SK-N-MC (cell line): ENCODE measurements around the gene GRK4.
"Not testable (repeated sequence)": the region's sequence is repeated elsewhere in the genome, so short reads cannot be mapped to it uniquely, and the experiment has no call there.

ENCODE experiments used
- DNase-seq: peaks from one replicate; pipeline ENCODE4 v3.0.0-alpha.2; 2011; ENCODE audit warnings: low read depth, low spot score
- H3K27ac ChIP-seq: fragments of 200-600 bp; sonication (generic); 2 replicates; pipeline ENCODE4 v1.5.1; 2016; ENCODE audit warnings: mixed run types
- H3K36me3 ChIP-seq: fragments of 200-600 bp; sonication (generic); 2 replicates; pipeline ENCODE4 v1.6.1; 2017; ENCODE audit warnings: antibody characterized with exemption, low read length, mixed read lengths; ENCODE audit not compliant: insufficient read depth
- H3K4me3 ChIP-seq: fragments of 200-600 bp; sonication (generic); 2 replicates; pipeline ENCODE4 v1.5.1; 2016
- H3K9ac ChIP-seq: fragments of 200-600 bp; sonication (generic); 2 replicates; pipeline ENCODE4 v1.8.0; 2017; ENCODE audit warnings: mixed run types, mixed read lengths; ENCODE audit not compliant: insufficient read length
- H3K9me3 ChIP-seq: fragments of 200-600 bp; sonication (generic); 2 replicates; pipeline ENCODE4 v1.6.1; 2017; ENCODE audit warnings: low read depth, mild to moderate bottlenecking, antibody characterized with exemption, low read length, moderate library complexity, mixed read lengths
- EZH2 ChIP-seq: fragments of 200-600 bp; sonication (generic); IDR thresholded peaks from one replicate; pipeline ENCODE4 v1.6.1; 2017; ENCODE audit warnings: antibody characterized with exemption
- FOXP2 ChIP-seq: optimal IDR thresholded peaks from 2 replicates; pipeline ENCODE3; 2011; ENCODE audit warnings: mild to moderate bottlenecking, moderate library complexity; ENCODE audit not compliant: insufficient read depth; ENCODE audit errors: extremely low read length, control extremely low read depth
- POLR2AphosphoS5 ChIP-seq: IDR thresholded peaks from 2 replicates; pipeline ENCODE4 v1.6.1; 2012; ENCODE audit warnings: mild to moderate bottlenecking, low read depth, low read length, borderline replicate concordance

The GRK4 gene

GRCh38 chr4:3044870-3045819, 81.8 kb downstream of the GRK4 start:
- no peak overlapping the region for H3K27ac ChIP-seq

GRCh38 chr4:3046162-3046561, 82.8 kb downstream of the GRK4 start:
- DNase-seq, result no peak
- no peak overlapping the region for H3K9ac ChIP-seq

More at GRCh38 chr4:3044870-3045819, 81.8 kb downstream of the GRK4 start:
- no peak overlapping the region for H3K9ac ChIP-seq
- H3K36me3 ChIP-seq, result no peaks in the 10 kb centered on the region
- H3K4me3 ChIP-seq, result no peak overlapping the region
- no peak for TF ChIP-seq EZH2
- no peak for TF ChIP-seq POLR2AphosphoS5
- no peak for TF ChIP-seq FOXP2
- DNase-seq, result no peak
- H3K9me3 ChIP-seq, result no peaks in the 10 kb centered on the region

GRCh38 chr4:3046623-3047022, 83.3 kb downstream of the GRK4 start:
- no peak overlapping the region for H3K27ac ChIP-seq

More at GRCh38 chr4:3046162-3046561, 82.8 kb downstream of the GRK4 start:
- Histone ChIP-seq H3K4me3 (no peak overlapping the region), H3K9me3 (no peaks in the 10 kb centered on the region), H3K27ac (no peak overlapping the region), H3K36me3 (no peaks in the 10 kb centered on the region)
- TF ChIP-seq FOXP2 (no peak), EZH2 (no peak), POLR2AphosphoS5 (no peak)

GRCh38 chr4:3047464-3048286, 84.3 kb downstream of the GRK4 start:
- H3K4me3 ChIP-seq, result no peak overlapping the region
- TF ChIP-seq FOXP2 (no peak), POLR2AphosphoS5 (no peak), EZH2 (no peak)
- H3K9ac ChIP-seq, result no peak overlapping the region

More at GRCh38 chr4:3046623-3047022, 83.3 kb downstream of the GRK4 start:
- no peak overlapping the region for H3K9ac ChIP-seq
- no peaks in the 10 kb centered on the region for H3K36me3 ChIP-seq
- no peaks in the 10 kb centered on the region for H3K9me3 ChIP-seq
- no peak overlapping the region for H3K4me3 ChIP-seq
- no peak for DNase-seq
- TF ChIP-seq POLR2AphosphoS5 (no peak), EZH2 (no peak), FOXP2 (no peak)

GRCh38 chr4:3051141-3051897, 87.9 kb downstream of the GRK4 start:
- H3K27ac ChIP-seq, H3K9ac ChIP-seq, H3K9me3 ChIP-seq, DNase-seq, H3K36me3 ChIP-seq, H3K4me3 ChIP-seq: not testable (repeated sequence)

More at GRCh38 chr4:3047464-3048286, 84.3 kb downstream of the GRK4 start:
- Histone ChIP-seq H3K27ac (no peak overlapping the region), H3K9me3 (no peaks in the 10 kb centered on the region), H3K36me3 (no peaks in the 10 kb centered on the region)
- no peak for DNase-seq

GRCh38 chr4:3054169-3054759, 90.9 kb downstream of the GRK4 start:
- H3K36me3 ChIP-seq, result no peaks in the 10 kb centered on the region
- DNase-seq, result no peak
- no peak overlapping the region for H3K27ac ChIP-seq
- TF ChIP-seq EZH2, result no peak
- H3K4me3 ChIP-seq, result no peak overlapping the region
- no peak overlapping the region for H3K9ac ChIP-seq
- no peaks in the 10 kb centered on the region for H3K9me3 ChIP-seq

- H3K36me3 ChIP-seq, result no peaks in the 10 kb centered on the region
- H3K9ac ChIP-seq, result no peak overlapping the region
- H3K9me3 ChIP-seq, result no peaks in the 10 kb centered on the region
- no peak for TF ChIP-seq EZH2
- no peak overlapping the region for H3K4me3 ChIP-seq
- DNase-seq, result no peak
- H3K27ac ChIP-seq, result no peak overlapping the region
Measured at GRCh38 chr4:3059943-3060342, 96.6 kb downstream of the GRK4 start.

GRCh38 chr4:3060946-3061345, 97.6 kb downstream of the GRK4 start:
- no peak for TF ChIP-seq FOXP2
- TF ChIP-seq EZH2, result no peak
- no peak for TF ChIP-seq POLR2AphosphoS5
- H3K27ac ChIP-seq, result no peak overlapping the region
- H3K36me3 ChIP-seq, result no peaks in the 10 kb centered on the region

More at GRCh38 chr4:3060946-3061345, 97.6 kb downstream of the GRK4 start:
- no peak overlapping the region for H3K4me3 ChIP-seq
- H3K9me3 ChIP-seq, result no peaks in the 10 kb centered on the region
- H3K9ac ChIP-seq, result no peak overlapping the region
- DNase-seq, result no peak
